ENCODE measurements around the gene AFF2. TPM values are rescaled to one million over a fixed set of nuclear protein-coding genes. Genes with fewer than 3 reads are reported as not detected.

The AFF2 gene
- total RNA-seq, 3 donors from 2014 or later = 0.29 to 0.63 TPM; not detected in 1

DNA sequence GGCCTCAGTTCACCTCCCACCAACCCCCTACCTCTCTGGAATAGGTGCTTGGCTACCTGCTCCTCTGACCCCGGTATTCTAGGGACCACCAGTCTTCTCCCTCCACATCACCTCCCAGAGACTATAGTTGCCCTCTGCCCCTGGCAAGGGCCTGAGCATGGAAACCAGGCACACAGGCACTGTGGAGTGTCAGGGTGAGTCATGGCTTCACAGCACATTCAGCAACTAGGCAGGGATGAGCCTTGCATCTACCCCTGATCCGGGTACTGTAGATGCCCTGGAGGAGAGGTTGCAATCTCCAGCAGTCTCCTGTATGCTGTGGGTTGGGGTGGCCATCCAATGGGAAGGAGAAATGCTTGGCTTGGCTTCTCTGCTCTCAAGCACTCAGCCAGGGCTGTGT lies 532.0 kb downstream of the AFF2 start:
- ATAC-seq (no peak), DNase-seq (no peak)
- Histone ChIP-seq H3K4me1 (ENCODE audit: low read depth) (no peaks in the 10 kb centered on the region), H3K9me3 (no peaks in the 10 kb centered on the region), H3K36me3 (ENCODE audit: low read depth) (no peaks in the 10 kb centered on the region), H3K4me3 (no peak overlapping the region)
- intact Hi-C loops (cut with DNase I, micrococcal nuclease) = no loop called here
- TF ChIP-seq, protein P1, sequence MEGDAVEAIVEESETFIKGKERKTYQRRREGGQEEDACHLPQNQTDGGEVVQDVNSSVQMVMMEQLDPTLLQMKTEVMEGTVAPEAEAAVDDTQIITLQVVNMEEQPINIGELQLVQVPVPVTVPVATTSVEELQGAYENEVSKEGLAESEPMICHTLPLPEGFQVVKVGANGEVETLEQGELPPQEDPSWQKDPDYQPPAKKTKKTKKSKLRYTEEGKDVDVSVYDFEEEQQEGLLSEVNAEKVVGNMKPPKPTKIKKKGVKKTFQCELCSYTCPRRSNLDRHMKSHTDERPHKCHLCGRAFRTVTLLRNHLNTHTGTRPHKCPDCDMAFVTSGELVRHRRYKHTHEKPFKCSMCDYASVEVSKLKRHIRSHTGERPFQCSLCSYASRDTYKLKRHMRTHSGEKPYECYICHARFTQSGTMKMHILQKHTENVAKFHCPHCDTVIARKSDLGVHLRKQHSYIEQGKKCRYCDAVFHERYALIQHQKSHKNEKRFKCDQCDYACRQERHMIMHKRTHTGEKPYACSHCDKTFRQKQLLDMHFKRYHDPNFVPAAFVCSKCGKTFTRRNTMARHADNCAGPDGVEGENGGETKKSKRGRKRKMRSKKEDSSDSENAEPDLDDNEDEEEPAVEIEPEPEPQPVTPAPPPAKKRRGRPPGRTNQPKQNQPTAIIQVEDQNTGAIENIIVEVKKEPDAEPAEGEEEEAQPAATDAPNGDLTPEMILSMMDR (IDR thresholded peaks at IDR 0.05) = no peak

DNA sequence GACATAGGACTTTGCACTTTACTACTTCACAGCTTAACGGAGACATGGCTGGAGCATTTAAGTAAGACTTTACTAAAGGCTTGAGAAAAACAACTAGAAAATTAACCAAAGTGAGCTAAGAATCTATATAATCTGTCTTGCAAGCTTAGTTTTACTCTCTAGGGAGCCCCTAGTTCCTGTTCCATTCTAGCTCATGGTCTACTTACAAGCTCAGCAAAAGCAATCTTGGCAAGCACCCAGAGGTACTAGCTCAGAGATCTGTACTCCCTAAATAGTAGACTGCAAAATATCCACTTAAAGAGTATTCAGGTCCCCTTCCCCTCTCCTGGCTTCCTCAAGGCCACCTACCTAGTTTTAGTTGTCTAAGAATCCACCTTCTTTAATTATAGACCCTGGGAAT lies 535.7 kb downstream of the AFF2 start:
- Histone ChIP-seq H3K9me3 (no peaks in the 10 kb centered on the region), H3K4me1 (ENCODE audit: low read depth) (no peaks in the 10 kb centered on the region), H3K4me3 (no peak overlapping the region), H3K36me3 (ENCODE audit: low read depth) (no peaks in the 10 kb centered on the region)
- TF ChIP-seq, protein P1 (IDR thresholded peaks at IDR 0.05) = no peak
- intact Hi-C loops (cut with DNase I, micrococcal nuclease) = no loop called here
- ATAC-seq (no peak), DNase-seq (peak in 1 of 3 donors; percentile 6)

DNA sequence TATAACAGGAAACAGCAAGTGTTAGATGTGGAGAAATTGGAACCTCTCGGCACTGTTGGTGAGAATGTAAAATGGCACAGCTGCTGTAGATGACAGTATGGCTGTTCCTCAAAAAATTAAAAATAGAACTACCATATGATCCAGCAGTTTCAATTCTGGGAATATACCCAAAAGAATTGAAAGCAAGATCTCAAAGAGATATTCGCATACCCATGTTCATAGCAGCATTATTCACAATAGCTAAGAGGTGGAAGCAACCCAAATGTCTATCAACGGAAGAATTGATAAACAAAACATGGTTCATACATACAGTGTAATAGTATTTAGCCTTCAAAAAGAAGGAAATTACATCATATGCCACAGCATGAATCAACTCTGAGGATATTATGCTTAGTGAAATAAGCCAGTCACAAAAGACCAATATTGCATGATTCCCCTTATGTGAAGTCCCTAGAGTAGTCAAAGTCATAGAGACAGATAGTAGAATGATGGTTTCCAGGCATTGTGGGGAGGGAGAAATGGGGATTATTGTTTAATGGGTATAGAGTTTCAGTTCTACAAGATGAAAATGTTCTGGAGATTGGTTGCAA lies 537.0 kb downstream of the AFF2 start:
- Histone ChIP-seq H3K4me1 (ENCODE audit: low read depth) (no peaks in the 10 kb centered on the region), H3K4me3 (no peak overlapping the region), H3K9me3 (no peaks in the 10 kb centered on the region), H3K36me3 (ENCODE audit: low read depth) (no peaks in the 10 kb centered on the region)
- intact Hi-C loops (cut with DNase I, micrococcal nuclease) = no loop called here
- ATAC-seq (no peak), DNase-seq (no peak)
- TF ChIP-seq, protein P1 (IDR thresholded peaks at IDR 0.05) = no peak

DNA sequence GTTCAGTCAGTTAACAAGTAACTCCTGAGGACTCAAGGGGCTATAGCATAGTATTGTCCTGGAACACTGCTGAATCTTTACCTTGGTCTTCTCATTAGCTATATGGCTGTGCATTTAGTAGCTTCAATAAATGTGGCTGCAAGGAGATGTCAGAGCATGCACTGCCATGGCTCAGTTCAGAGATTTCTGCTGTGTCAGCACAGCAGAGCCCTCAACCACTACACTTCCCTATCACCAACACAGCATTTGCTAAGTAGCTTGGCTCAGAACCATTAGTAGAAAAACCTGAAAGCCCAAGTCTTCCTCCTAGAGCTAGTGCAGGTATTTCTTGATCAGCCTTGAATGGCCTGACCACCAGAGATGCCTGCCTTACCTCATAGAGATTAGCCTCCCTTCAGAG lies 538.6 kb downstream of the AFF2 start:
- ATAC-seq = no peak
- intact Hi-C loops (cut with DNase I, micrococcal nuclease) = no loop called here
- Histone ChIP-seq H3K9me3 (no peaks in the 10 kb centered on the region), H3K36me3 (ENCODE audit: low read depth) (no peaks in the 10 kb centered on the region), H3K4me1 (ENCODE audit: low read depth) (no peaks in the 10 kb centered on the region), H3K4me3 (no peak overlapping the region)
- TF ChIP-seq, protein P1 (IDR thresholded peaks at IDR 0.05) = no peak
- DNase-seq = no peak

DNA sequence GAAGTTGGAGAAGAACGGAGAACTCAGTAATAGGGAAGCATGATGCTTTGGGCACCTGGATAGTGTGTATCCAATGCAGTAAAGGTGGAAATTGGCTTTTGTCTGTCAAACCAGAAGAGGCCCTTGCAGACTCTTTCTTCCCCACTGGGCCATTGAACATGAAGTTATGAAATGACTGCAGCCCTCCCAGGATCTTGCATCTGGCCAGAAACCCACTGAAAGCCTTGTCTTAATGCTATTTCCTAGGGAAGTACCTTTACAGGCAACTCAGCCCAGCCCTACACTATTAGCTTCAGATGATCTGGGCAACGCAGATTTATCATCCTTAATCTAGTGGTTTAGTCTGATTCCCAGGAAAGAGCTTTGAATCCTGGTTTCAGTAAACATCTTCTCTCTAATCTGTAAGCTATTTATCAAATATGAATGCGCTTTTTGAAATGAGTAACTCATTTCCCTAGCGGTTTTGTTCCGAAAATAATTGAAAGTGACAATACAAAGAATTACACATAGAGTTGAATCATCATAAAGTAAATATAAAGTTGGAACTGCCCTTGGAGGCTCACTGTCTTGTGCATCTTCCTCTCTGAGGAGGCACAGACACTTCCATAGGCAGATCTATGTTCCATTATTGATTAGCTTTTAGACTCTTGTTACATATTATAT lies 540.6 kb downstream of the AFF2 start:
- ATAC-seq (no peak), DNase-seq (no peak)
- Histone ChIP-seq H3K4me3 (no peak overlapping the region), H3K4me1 (ENCODE audit: low read depth) (no peaks in the 10 kb centered on the region), H3K36me3 (ENCODE audit: low read depth) (no peaks in the 10 kb centered on the region), H3K9me3 (no peaks in the 10 kb centered on the region)
- TF ChIP-seq, protein P1 (IDR thresholded peaks at IDR 0.05) = no peak
- intact Hi-C loops (cut with DNase I, micrococcal nuclease) = no loop called here
